DMS 273 treated with DMSO at 0.1 percent for 48 hours (cell line): ENCODE data around the gene TP53BP2.
"Not testable (repeated sequence)": the region's sequence is repeated elsewhere in the genome, so short reads cannot be mapped to it uniquely, and the experiment has no call there.

Source experiments
- DNase-seq: peaks from one replicate; lab custom pipeline; 2025; lab: John Stamatoyannopoulos, UW

TP53BP2 gene

GRCh38 chr1:223852337-223852736, 6.6 kb upstream of the TP53BP2 start:
- no peak for DNase-seq

- no peak for DNase-seq
Measured at GRCh38 chr1:223849352-223850254, 3.9 kb upstream of the TP53BP2 start.

GRCh38 chr1:223848536-223848935, 2.8 kb upstream of the TP53BP2 start:
- DNase-seq: no peak

GRCh38 chr1:223847781-223848345, 2.1 kb upstream of the TP53BP2 start:
- DNase-seq: no peak

GRCh38 chr1:223845037-223845809, 524 bp downstream of the TP53BP2 start:
- no peak for DNase-seq

GRCh38 chr1:223844787-223845036, 1.0 kb downstream of the TP53BP2 start:
- no peak for DNase-seq

- no peak for DNase-seq
Measured at GRCh38 chr1:223843934-223844786, 1.6 kb downstream of the TP53BP2 start.

GRCh38 chr1:223842784-223843183, 3.0 kb downstream of the TP53BP2 start:
- DNase-seq: no peak

- not testable (repeated sequence) for DNase-seq
Measured at GRCh38 chr1:223841977-223842623, 3.6 kb downstream of the TP53BP2 start.

GRCh38 chr1:223840254-223840653, 5.5 kb downstream of the TP53BP2 start:
- no peak for DNase-seq

- DNase-seq: no peak
Measured at GRCh38 chr1:223838125-223838854, 7.5 kb downstream of the TP53BP2 start.

- no peak for DNase-seq
Measured at GRCh38 chr1:223837687-223838086, 8.1 kb downstream of the TP53BP2 start.

GRCh38 chr1:223837206-223837605, 8.5 kb downstream of the TP53BP2 start:
- DNase-seq: peak; percentile 67

- DNase-seq: no peak
Measured at GRCh38 chr1:223836586-223836985, 9.2 kb downstream of the TP53BP2 start.

- DNase-seq: no peak
Measured at GRCh38 chr1:223835754-223836153, 10.0 kb downstream of the TP53BP2 start.

GRCh38 chr1:223834660-223835263, 11.0 kb downstream of the TP53BP2 start:
- no peak for DNase-seq

- no peak for DNase-seq
Measured at GRCh38 chr1:223833948-223834347, 11.8 kb downstream of the TP53BP2 start.

- no peak for DNase-seq
Measured at GRCh38 chr1:223832637-223832943, 13.2 kb downstream of the TP53BP2 start.

- no peak for DNase-seq
Measured at GRCh38 chr1:223831755-223832636, 13.8 kb downstream of the TP53BP2 start.

GRCh38 chr1:223829678-223830077, 16.1 kb downstream of the TP53BP2 start:
- DNase-seq: no peak
